HG03097 (cell line): ENCODE results near the gene LRRN3.
A peak's percentile ranks its signal among the peaks of the same experiment; 100 is the strongest.

ENCODE experiments used
- ATAC-seq: cut with Tn5 transposase; IDR thresholded peaks from one replicate; pipeline ENCODE4 v1.9.1; 2021; ENCODE audit not compliant: unreplicated experiment, low FRiP score

The LRRN3 gene

DNA sequence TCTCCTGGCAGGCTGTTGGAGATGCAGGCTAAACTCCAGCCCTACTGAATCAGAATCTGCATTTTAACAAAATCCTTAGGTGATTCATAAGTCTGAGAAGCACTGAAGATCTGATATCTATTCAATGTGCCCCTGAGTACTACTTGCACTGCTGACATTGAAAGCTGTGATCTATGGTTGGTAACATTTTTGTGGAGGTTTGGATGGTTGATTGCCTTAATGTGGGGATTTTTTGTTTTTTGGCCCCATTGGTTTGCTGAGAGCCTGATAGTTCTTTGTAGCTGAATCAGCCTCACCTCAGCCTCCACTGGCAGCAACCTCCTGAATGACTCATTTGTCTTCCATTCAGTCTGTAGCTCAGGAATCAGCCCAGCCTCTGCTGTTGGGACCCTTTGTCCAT is 14.7 kb upstream of the LRRN3 start:
- no peak for ATAC-seq

DNA sequence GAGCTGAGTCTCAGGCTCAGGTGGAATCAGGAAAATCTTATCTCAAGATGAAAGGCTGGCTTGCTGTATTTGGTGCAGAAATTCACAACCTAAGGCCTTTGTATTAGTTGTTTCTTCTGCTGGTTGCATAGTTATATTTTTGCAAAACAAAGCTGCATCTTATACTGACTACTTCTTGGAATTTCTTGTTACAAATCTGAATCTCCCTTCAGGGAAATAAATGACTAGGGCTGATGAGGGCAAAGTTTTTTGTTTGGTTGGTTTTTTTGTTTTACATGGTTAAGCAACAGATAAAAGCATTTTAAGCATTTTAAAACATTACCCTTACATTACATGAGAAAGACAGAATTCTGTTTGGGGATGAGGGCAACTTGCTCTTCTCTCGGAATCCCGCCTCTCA is 13.9 kb upstream of the LRRN3 start:
- ATAC-seq = no peak

DNA sequence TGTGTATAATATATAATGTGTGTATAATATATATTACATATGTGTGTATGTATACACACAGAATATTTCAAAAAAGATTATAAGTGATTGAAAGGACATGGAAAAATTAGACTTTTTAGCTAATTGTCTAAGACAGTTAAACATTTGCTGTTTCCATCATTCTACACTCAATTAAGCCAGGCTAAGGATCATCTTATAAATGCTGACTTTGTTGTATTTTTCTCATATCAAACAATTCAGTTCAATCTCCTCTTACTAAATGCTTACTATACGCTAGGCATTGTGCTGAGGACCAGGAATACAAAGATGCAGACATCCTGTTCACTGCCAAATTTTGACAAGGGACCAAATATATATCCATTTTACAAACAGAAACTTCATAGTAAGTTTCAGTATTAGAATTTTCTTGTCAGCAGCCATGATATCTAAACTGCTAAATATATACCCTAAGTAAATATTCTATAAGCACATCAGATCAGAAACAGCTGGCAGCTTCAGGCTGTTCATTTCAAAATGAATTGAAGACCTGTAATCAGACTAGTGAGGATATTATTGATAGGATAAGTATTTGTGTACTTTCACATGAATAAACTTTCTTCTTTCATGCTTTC is 10.3 kb upstream of the LRRN3 start:
- no peak for ATAC-seq

DNA sequence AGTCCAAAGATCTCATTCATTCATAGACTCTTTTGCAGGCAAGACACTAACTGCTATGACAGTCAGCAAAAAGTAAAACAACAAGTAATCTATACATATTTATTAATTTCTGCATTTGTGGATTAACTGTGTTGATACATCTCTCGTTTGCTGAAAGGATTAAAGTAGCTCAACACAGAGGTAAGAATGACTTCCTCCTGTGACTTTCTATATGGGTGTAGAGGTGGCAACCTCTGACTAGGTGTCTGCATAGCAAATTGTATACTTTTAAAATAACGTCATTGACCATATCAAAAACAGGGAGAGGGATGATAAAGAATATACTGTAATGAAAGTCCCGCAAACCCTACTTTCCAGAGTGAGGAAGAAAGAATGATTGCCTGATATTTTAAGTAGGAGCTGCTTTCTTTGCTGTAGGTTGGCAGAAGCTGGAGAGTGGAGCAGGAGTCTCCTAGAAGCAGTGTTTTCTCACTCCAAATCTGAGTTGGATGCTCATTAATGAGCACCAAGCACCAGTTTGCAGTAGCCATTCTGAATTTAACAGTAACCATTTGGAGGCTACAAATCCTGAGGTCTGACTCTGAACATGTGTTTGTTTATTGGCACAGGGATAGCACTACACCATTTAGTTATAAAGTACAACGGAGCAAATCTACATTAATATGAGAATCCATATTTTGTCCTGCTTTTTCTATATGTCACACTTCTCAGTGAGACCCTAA is 9.2 kb upstream of the LRRN3 start:
- ATAC-seq = no peak

DNA sequence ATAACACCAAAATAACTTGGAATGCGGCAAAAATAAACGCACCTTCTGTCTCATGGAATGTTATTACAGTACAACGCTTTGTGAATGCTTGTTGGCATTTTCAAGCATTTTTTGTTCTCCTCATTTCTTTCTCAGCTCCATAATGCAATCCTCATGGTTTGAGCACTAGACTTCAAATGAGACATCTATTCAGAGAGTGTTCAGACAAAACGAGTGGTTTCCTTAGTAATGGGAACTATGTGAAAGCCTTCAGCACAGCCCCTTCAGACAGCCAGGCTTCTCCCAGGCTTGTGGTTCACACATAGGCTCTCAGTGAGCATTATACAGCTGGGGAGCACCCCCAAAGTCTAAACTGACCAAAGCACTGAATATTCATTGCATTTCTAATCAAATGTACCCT is 8.6 kb upstream of the LRRN3 start:
- no peak for ATAC-seq

DNA sequence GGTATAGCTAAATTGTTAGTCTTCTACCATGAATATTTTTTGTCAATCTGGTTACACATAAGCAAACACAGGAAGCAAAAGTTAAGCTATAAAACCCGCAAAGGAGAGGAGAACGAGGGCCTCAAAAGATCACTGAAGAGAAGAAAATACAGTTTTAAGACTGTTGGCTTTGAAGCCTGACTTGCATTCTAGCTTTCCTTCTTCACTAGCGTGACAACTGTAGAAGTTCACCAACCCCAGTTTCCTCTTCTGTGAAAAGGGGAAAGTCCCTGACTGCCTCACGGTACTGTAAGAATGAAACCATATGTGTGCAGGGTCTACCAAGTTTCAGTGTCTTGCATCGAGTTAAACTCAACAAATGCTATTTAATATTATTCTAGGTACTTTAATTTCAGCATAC is 7.5 kb upstream of the LRRN3 start:
- ATAC-seq = peak; percentile 100

DNA sequence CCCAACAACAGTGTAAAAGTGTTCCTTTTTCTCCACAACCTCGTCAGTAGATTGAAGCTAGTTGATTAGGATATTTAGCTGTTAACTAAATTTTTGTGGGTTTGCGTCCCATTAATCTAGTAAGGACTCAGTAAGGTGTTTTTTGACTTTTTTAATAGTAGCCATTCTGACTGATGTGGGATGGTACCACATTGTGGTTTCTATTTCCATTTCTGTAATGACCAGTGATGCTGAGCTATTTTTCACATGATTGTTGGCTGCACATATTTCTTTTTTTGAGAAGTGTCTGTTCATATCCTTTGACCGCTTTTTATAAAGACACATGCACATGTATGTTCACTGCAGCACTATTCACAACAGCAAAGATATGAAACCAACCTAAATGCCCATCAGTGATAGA is 5.6 kb upstream of the LRRN3 start:
- no peak for ATAC-seq

DNA sequence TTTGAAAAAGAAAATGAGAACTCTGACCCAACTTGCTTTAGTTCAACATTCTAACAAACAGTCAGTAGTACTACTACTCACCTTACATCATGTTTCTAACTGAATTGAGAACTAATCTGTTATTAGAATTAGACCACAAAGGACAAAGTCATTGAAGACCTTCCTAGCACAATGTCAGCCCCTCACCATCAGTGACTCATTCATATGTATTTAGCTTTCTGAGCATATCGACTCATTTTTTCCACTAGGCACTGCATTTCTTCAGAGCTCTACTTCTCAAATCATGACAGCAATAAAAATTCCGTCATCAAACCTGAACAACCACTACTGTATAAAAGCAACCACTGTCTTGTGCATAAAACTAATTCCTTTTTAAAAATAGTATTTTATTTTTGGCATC is 4.4 kb upstream of the LRRN3 start:
- no peak for ATAC-seq

DNA sequence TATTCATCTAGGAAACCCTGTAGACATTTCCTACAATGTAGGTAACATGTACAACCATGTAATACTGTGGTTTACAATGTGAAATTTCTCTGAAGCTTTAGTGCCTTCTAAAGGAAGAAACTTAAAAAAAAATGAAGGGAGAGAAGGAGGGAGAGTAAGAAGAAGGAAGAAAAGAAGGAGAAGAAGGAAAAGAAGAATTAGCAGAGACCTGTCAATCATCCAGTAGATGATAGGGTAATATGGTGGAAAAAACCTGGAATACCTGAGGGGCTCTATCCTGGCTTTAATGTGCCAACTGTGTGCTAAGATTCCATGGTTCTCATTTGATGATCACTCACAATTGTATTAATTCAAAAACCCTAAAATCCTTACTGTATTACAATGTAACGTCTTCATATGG is 2.6 kb upstream of the LRRN3 start:
- ATAC-seq = no peak

DNA sequence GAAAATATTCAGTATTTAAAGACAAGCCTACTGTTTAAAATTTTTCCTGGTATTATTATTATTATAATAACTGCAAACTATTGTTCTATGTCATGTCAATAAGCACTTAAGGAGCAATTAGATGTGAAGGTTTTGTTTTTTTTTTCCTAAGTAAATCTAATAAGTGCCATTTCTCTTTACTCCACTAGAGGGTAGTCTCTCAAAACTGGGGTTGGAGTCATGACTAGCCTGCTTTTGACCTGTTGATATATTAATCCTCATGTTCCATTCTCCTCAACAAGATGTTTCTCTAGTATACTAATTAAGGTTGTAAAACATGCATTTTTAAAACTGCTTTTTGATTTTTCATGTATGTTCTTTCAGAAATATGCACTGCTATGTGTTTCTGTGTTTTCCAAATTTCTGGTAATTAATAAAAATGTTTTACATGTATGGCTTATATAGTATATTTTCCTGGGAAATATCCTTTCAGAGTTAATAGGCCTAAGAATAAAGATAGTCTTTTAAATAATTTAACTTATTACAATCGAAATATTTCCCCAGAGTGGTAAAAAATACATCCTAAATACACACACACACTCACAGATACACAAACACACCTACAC is 1.0 kb upstream of the LRRN3 start:
- no peak for ATAC-seq

DNA sequence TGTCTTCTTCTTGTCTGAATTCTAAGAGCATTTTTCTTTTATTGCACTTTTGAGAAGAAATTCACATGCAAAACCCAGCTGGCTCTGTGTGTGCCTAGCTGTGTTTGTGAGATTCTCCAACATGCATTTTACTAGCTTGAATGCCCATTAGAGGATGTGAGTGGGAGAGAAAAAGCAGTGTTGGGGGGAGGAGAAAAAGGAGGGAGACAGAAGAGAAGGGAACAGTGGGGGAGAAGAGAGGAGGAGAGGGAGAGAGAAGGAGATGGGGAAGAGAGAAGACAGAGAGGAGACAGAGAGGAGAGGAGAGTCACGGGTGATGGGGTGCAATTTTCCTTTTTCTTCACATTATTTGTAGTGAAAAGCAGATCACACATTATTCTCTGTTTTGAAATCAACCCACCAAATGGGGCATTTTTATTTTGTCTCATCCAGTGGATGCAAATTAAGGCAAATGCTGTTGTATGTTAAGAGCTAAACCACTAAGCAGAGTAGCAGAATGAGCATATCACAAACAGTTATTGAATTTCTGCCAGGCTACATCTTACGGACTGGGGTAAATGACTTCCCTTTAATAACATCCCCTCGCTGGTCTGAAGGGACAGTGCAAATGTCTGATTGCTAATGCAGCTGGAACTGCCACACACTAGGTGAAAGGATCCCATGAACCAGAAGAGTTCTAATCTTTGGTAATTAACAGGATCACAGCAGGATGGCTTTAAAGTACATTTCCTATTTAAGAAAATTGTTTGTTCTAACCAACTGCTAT is 849 bp downstream of the LRRN3 start:
- ATAC-seq = no peak

DNA sequence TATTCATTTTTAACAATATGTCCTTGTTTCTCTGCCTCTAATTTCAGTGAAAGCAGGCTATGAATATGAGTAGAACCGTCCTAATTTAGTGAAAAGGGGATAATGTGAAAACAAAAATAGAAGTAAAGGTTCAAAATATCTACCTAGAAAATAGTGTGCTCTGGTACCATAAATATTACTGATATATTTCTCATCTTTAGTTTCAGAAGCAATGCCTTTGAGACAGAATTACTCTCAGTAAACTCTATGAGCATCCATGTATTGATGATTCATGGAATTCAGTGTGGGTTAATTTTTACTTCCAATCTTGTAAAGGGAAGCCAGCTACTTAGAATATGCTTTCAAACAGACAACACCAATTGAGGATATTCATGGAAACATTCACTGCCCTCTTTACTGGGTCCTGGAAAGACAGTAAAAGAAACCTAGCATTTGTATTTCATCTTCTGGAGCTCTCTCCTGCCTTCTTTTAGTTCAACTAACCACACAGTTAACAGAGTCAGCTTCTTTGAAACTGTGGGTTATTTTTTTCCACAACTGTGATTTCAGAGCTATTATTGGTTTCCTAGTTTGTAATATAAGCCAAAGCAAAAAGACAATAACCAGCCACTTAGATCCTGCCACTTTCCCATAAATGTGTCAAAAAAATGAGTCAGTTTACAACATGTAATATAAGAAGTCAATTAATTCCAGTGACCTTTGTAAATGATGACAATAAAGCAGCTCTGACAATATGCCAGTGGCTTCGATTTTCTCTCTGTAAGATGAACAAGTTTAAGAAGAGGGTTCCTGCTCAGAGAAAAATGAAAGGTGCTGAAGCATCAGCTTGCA is 1.7 kb downstream of the LRRN3 start:
- no peak for ATAC-seq

DNA sequence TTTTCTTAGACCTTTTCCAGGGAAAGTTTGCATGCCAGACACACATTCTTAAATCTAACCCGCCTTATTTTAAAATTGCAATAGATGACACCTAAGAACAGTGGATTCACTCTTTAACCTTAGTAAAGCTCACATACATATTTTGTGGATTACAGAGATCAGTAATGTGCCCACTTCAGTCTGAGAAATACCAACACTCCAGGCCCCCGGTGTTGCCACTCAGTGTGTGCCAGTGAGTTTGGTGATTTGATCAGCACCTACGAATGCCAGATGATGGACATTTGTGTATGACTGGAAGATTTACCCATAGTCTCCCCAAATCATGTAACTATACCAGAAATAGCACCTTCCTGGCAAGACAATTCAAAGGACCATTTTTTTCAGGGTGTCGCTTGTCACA is 2.6 kb downstream of the LRRN3 start:
- no peak for ATAC-seq

DNA sequence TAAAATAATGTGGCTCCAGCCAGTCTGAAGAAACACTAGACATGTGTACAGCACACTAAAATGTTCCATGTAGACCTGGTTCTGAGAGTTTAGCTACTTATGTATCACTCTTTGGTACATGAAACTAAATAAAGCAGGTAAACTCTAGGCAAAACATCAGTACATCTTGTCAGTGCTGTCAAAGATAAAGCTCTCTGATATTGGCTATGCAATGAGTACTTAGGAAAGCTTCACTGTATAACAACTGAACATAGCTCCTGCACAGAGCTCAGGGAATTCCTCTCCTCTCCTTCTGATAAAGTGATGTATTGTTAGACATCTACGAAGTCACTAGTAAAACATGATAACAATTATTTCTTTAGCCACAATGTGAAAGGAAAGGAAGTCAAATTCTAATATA is 3.5 kb downstream of the LRRN3 start:
- no peak for ATAC-seq

DNA sequence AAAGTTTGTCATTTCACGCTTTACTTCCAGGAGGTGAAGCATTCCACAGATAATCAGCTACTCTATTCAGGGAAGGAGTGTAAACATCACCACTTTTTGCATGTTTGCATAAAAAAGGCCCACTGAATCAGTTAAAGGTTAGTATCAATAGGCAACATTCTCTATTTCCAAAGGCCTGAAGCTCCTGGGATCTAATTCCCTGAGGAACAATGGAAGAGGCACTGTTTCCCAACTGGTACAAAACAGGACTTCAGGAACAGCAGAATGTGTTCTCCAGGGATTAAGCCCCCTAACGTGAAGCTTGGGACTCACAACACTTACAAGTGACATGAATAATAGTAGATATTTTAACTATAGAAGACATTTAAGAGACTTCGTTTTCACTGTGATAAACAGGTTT is 6.1 kb downstream of the LRRN3 start:
- ATAC-seq = no peak

DNA sequence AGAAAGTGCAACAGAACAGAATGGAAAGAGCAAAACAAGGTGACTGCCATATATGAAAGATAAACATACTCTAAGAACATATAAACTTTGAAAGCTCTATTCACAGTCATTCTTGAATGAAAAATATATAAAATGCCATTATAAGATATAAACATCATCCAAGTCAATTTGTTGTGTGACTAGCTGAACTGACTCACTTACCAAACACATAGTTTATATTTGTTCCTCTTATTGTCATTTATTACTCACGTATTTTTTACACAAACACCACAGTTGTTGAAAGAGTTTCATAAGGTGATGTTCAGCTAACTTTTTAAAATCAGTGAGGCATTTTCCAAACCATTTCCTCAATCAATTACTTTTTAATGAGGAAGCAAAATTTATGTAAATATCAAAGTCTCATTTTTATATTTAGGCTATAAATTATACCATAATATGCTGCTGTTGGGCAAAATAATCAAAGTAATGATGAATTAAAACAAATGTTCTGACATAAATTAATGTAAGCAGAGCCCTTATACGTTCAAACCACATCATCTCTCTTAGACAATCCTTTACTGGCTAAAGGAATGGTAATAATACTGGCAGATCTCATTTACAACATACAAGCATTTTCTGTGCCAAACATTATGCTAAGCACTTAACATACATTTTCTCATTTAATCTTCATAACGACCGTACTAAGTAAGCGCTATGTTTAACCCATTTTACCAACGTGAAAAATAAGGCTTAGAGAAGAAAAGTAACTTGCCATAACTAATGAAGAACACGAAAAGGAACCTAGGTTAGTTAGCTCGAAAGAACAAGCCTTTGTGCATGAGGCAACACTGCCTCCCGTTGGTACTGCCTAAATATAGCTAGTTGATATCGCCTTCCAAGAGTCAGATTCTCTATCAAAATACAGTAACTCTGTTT is 7.3 kb downstream of the LRRN3 start:
- peak; percentile 81 for ATAC-seq

DNA sequence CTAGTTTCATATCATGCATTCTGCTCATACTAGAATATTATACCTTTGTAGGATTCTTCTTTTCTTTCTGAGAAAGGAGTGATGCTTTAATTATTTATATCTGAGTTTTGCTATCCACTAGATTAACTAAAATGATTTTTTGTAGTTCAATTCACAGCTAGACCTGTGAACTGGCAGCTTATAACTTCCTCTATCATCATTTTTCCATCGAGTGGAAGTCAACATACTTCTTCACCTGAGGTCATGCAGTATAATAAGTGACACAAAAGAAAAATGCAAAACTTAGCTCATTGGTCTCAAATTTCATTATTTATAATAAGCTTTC is 8.0 kb downstream of the LRRN3 start:
- ATAC-seq = peak; percentile 9

DNA sequence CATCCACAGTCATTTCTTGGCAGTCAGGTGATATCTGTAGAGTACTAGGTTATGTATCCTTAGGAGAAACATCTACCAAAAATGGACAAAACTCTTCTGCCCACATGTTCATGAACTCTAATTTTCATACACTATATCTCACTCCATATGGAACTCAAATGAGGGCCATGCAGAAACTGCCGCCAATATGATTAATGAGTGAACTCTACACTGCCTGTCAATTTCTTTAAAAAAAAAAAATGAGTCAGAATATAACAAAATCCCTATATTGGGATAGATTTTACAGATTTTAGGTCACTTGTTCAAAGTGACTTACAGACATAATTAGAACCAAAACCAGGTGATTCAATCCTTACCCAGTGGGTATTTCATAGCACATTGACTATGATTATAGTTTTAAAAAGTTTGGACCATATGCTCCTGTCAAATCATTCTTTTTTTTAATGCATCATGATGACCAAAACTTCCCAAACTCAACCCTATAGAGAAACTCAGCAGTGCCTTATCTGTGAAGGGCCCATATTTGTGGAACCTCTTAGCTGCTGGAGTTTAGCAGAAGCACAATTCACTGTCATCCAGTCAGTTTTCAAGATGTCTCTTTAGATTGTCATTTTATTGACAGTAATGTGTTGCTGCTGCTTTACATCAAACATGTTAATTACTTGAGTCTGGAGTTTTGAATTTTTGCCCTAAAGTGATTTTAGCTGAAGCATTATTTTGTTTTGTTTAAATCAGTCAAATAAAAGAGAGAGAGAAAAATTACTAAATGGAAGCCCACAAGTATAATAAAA is 11.1 kb downstream of the LRRN3 start:
- ATAC-seq = no peak

DNA sequence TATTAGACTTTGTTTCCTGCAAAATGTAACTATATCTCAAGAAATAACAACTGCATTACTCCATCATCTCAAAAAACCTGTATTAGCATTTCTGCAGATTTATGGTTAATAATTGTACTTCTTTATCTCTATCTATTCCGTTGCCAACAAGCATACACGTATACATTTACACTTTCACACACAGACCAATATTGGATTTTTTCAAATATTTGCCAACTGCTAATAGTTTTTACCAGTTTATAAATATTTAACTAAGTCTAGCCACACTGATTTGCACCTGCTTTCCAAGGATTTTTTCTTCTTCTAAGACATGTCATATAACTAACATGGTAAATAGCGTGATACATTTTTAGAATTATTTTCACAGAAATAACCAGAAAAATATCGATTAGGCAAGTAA is 12.2 kb downstream of the LRRN3 start:
- no peak for ATAC-seq
